GM19372 (cell line): ENCODE data around the gene ADRM1.

ENCODE experiments used
- ATAC-seq: cut with Tn5 transposase; IDR thresholded peaks from one replicate; pipeline ENCODE4 v1.9.1; 2021; ENCODE audit warnings: mild to moderate bottlenecking, low read depth, moderate library complexity; ENCODE audit not compliant: unreplicated experiment

ADRM1 gene

GRCh38 chr20:62352402-62353288 lies 49.8 kb downstream of the ADRM1 start:
- ATAC-seq: no peak

DNA sequence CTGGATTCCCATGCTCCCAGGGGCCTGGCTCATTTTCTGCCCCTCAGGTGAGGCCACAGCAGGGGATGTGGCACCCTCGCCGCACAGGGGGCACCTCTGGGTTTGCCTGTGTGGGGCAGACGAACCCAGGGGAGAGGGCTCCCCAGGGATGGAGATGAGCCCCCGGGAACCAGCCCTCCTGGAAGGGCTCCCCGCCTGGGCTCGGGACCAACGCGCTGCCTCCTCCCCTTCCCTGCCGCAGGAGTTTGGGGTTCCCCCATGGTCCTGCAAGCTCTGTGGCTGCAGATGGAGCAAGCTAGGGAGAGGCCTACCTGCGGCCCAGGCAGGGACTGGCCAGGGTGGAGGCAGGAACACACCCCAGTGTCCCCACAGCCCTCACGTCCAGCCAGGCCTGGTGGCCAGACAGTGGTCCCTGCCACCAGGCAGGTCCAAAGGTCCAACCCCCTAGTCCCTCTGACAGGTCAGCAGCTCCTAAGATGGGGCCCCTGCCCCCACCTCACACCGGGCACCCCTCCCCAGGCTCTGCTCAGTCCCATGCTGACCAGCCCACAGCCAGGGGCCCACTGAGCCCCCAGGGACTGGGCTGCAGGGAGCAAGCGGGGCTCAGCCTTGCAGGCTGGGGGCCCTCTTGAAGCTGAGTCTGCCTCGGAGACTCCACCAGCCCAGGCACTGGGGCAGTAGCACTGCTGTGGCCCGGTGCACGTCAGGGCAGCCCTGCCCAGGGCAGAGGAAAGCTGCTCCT lies 50.7 kb downstream of the ADRM1 start:
- no peak for ATAC-seq

- ATAC-seq: no peak
Observed at GRCh38 chr20:62354031-62354808, 51.4 kb downstream of the ADRM1 start.

- no peak for ATAC-seq
Observed at GRCh38 chr20:62354811-62355341, 52.1 kb downstream of the ADRM1 start.

DNA sequence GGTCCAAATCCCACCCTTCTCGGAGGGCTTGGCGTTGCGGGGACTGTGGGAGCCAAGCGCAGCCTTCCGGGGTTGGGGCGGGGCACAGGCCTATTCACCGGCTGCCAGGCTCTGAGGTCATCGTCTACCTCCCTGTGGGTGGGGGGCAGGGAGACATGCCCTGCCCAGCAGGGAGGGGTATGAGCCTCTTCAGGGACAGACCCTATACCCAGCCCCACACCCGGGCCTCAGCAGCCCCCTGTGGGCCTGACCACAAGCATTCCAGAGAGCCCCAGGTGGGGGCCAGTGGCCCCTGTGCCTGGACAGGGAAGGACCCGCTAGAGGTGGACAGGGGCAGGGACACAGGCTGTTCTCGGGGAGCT lies 52.7 kb downstream of the ADRM1 start:
- ATAC-seq: no peak

DNA sequence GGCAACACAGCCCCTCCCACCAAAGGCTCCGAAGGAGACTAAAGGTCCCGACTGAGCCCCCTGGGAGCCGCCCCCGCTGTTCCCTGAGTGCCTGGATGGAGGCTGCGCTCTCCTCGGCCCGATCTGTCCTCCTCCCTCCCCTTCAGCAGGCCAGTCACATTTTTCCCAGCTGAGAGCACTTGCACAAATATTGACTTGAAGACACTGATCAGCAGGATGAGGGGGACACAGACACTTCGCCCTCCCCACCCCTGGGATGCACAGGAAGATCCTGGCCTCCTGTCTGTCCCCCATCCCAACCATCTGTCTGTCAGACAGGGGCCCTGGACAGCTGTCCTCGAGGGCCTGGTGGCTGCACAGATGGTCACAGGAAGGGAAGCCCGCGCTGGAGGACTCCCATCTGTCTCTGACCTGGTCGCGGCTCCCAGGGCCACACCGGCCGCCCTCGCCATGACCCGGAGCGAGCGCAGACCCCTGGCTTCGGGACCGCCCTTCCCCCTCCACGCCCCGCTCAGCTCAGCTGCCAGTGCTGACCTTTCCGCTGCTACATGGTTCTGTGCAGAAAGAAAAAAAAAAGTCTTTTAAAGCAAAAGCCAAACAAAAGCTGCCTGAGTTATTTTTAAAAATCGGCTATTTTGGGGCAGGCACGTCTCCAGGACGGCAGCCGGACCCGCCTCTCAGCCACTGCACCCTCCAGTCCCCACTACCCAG lies 53.2 kb downstream of the ADRM1 start:
- no peak for ATAC-seq

- no peak for ATAC-seq
Observed at GRCh38 chr20:62356589-62357186, 53.9 kb downstream of the ADRM1 start.

DNA sequence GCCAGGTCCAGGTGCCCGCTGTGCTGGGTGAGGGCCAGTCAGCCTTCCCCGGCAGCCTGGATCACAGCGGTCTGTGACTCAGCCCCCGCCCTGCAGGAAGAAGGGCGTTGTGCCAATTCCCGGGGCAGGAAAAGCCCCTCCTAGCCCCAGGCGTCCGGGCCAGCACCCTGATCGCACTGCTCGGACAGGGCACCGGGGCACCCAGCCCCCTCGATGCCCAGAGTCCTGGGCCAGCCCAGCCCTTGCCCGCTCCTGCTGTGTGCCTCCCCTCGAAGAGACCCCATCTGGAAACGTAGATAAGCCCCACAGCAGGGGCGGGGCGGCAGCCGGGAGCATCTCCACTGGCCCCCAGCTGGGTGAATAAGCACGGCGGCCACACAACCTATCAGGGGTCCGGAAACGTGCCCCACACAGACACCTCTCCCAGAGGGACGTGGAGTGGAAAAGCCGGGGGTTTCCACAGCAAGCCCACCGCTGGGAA lies 54.4 kb downstream of the ADRM1 start:
- ATAC-seq: no peak

DNA sequence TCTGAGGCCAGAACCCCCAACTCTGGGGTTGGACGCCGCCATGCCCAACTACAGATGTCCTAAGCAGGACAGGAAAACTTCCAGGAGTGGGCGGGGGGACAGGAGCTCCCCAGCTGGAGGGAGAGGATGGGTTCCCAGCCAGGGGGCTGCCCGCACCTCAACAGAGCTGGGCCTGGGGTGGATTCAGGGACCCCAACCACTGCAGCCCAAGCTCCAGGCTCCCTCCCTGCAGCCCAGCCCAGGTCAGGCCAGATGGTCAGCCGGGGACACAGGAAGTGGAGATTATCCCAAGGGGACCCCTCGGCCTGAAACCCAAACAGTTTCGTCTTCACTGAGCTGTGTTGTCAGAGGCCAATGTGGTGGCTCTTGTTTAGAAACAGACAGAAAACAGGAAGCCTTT lies 54.9 kb downstream of the ADRM1 start:
- no peak for ATAC-seq
